MM.1S (cell line): ENCODE results near the gene PPP1R37.

Source experiments
- DNase-seq: peaks from one replicate; pipeline ENCODE4 v3.0.0-alpha.2; 2015
- H2AFZ ChIP-seq: fragments of 300-600 bp; sonication (generic); 2 replicates; pipeline ENCODE4 v1.6.0; 2016; ENCODE audit warnings: antibody characterized with exemption, low read length
- H3F3A ChIP-seq: fragments of 300-600 bp; sonication (generic); 2 replicates; pipeline ENCODE4 v1.6.1; 2016; ENCODE audit warnings: mild to moderate bottlenecking, antibody characterized with exemption, low read length, moderate library complexity, mixed read lengths; ENCODE audit not compliant: insufficient read depth
- H3K27ac ChIP-seq: fragments of 300-600 bp; sonication (generic); 2 replicates; pipeline ENCODE4 v1.5.1; 2016; ENCODE audit warnings: mild to moderate bottlenecking, low read length
- H3K27me3 ChIP-seq: fragments of 300-600 bp; sonication (generic); replicated peaks from 2 replicates; pipeline ENCODE4 v1.6.0; 2016; ENCODE audit warnings: low read length; ENCODE audit not compliant: insufficient read depth
- H3K36me3 ChIP-seq: fragments of 300-600 bp; sonication (generic); replicated peaks from 2 replicates; pipeline ENCODE4 v1.6.1; 2016; ENCODE audit warnings: mild to moderate bottlenecking, low read length, mixed read lengths; ENCODE audit not compliant: insufficient read depth
- H3K4me1 ChIP-seq: fragments of 300-600 bp; sonication (generic); 2 replicates; pipeline ENCODE4 v1.6.1; 2016; ENCODE audit warnings: low read length, mixed read lengths
- H3K4me2 ChIP-seq: fragments of 300-600 bp; sonication (generic); 2 replicates; pipeline ENCODE4 v1.6.0; 2016; ENCODE audit warnings: low read depth, low read length
- H3K4me3 ChIP-seq: fragments of 300-600 bp; sonication (generic); 2 replicates; pipeline ENCODE4 v1.5.1; 2016; ENCODE audit warnings: low read length, mixed read lengths
- H3K79me2 ChIP-seq: fragments of 300-600 bp; sonication (generic); 2 replicates; pipeline ENCODE4 v1.6.1; 2016; ENCODE audit warnings: mixed run types, low read length, mixed read lengths
- H3K9ac ChIP-seq: fragments of 300-600 bp; sonication (generic); 2 replicates; pipeline ENCODE4 v1.6.1; 2016; ENCODE audit warnings: low read length, mixed read lengths
- H3K9me2 ChIP-seq: fragments of 300-600 bp; sonication (generic); replicated peaks from 2 replicates; pipeline ENCODE4 v1.6.1; 2016; ENCODE audit warnings: mild to moderate bottlenecking, low read length, mixed read lengths; ENCODE audit not compliant: insufficient read depth
- H3K9me3 ChIP-seq: fragments of 300-600 bp; sonication (generic); replicated peaks from 2 replicates; pipeline ENCODE4 v1.6.1; 2016; ENCODE audit warnings: mild to moderate bottlenecking, low read length, mixed read lengths; ENCODE audit not compliant: insufficient read depth
- H4K20me1 ChIP-seq: fragments of 300-600 bp; sonication (generic); 2 replicates; pipeline ENCODE4 v1.6.1; 2016; ENCODE audit warnings: mild to moderate bottlenecking, low read length, moderate library complexity, mixed read lengths; ENCODE audit not compliant: insufficient read depth
- EZH2 ChIP-seq: fragments of 300-600 bp; sonication (generic); optimal IDR thresholded peaks from 2 replicates; pipeline ENCODE3; 2017; ENCODE audit warnings: low read depth, mild to moderate bottlenecking, antibody characterized with exemption, low read length, mixed read lengths
- EZH2phosphoT487 ChIP-seq: fragments of 300-600 bp; sonication (generic); IDR thresholded peaks from 2 replicates; pipeline ENCODE4 v1.6.1; 2018; ENCODE audit warnings: antibody characterized with exemption, low read length
- TF ChIP-seq, protein P1 (sequence below): fragments of 300-600 bp; sonication (generic); IDR thresholded peaks from 2 replicates; pipeline ENCODE4 v1.5.1; 2016; ENCODE audit warnings: antibody characterized with exemption, low read length, mixed read lengths

PPP1R37 gene

DNA sequence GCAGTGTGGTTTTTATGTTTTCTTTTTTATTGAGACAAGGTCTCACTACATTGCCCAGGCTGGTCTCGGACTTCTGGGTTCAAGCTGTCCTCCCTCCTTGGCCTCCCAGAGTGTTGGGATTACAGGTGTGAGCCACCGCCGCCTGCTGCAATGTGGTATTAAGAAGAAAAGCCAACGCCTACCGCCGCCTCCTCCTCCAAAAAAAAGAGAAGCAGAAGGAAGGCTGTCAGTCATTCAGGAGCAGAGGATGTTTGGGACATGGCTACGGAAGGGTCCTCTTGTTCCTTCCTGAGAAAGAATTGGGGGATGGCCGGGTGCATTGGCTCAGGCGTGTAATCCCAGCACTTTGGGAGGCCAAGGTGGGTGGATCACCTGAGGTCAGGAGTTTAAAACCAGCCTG is 1.2 kb downstream of the PPP1R37 start:
- Histone ChIP-seq H3K9me3 (no peaks in the 10 kb centered on the region), H3K4me3 (peak overlapping the region; percentile 89), H3K4me1 (peaks cover 10% of the 10 kb centered on the region), H3K9ac (peak overlapping the region; percentile 99), H3K4me2 (peak overlapping the region; percentile 98), H4K20me1 (peaks cover 2% of the 10 kb centered on the region; the same call in 1 of the 2 replicates), H3K79me2 (peaks cover 66% of the 10 kb centered on the region), H3K27me3 (no peaks in the 10 kb centered on the region), H3K9me2 (no peaks in the 10 kb centered on the region), H3K27ac (no peak overlapping the region; the same call in 1 of the 2 replicates), H2AFZ (no peak overlapping the region), H3F3A (peaks cover 26% of the 10 kb centered on the region), H3K36me3 (0 out of 2 replicates have a peak, but pooled peaks cover 3% of the 10 kb centered on the region)
- TF ChIP-seq EZH2 (no peak), EZH2phosphoT487 (no peak)
- TF ChIP-seq, protein P1, sequence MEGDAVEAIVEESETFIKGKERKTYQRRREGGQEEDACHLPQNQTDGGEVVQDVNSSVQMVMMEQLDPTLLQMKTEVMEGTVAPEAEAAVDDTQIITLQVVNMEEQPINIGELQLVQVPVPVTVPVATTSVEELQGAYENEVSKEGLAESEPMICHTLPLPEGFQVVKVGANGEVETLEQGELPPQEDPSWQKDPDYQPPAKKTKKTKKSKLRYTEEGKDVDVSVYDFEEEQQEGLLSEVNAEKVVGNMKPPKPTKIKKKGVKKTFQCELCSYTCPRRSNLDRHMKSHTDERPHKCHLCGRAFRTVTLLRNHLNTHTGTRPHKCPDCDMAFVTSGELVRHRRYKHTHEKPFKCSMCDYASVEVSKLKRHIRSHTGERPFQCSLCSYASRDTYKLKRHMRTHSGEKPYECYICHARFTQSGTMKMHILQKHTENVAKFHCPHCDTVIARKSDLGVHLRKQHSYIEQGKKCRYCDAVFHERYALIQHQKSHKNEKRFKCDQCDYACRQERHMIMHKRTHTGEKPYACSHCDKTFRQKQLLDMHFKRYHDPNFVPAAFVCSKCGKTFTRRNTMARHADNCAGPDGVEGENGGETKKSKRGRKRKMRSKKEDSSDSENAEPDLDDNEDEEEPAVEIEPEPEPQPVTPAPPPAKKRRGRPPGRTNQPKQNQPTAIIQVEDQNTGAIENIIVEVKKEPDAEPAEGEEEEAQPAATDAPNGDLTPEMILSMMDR: no peak
- no peak for DNase-seq

DNA sequence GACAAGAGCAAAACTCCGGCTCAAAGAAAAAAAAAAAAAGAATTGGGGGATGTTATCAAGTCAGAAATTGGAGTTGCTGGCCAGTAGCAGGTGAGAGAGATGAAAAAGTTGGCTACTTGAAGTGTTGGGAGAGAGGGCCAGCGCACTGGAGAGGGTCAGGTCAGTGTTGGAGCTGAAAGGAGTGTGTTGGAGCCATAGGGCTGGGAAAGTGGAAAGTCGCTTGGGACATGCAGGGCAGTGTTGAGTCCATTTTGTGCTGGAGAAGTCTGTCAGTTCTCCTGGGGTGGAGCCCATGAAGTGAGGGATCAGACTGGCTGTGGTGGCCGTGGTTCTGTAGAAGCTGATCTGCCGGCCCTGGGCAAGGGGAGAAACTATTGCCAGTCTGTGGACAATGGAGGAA is 1.7 kb downstream of the PPP1R37 start:
- Histone ChIP-seq H3K27ac (no peak overlapping the region), H2AFZ (no peak overlapping the region), H3K4me3 (peak overlapping the region; percentile 16; the same call in 1 of the 2 replicates), H3K9me2 (no peaks in the 10 kb centered on the region), H3F3A (peaks cover 26% of the 10 kb centered on the region), H3K27me3 (no peaks in the 10 kb centered on the region), H3K9me3 (no peaks in the 10 kb centered on the region), H3K9ac (no peak overlapping the region), H3K36me3 (0 out of 2 replicates have a peak, but pooled peaks cover 3% of the 10 kb centered on the region), H3K4me2 (peak overlapping the region; percentile 98), H3K79me2 (peaks cover 72% of the 10 kb centered on the region), H4K20me1 (peaks cover 7% of the 10 kb centered on the region; the same call in 1 of the 2 replicates), H3K4me1 (peaks cover 10% of the 10 kb centered on the region)
- no peak for DNase-seq
- TF ChIP-seq EZH2phosphoT487: no peak
- TF ChIP-seq, protein P1: no peak

- Histone ChIP-seq H3K79me2 (peaks cover 79% of the 10 kb centered on the region), H3K9me3 (no peaks in the 10 kb centered on the region), H3K27ac (no peak overlapping the region), H3F3A (peaks cover 21% of the 10 kb centered on the region), H3K9me2 (no peaks in the 10 kb centered on the region), H3K4me2 (no peak overlapping the region), H3K4me3 (no peak overlapping the region), H3K27me3 (no peaks in the 10 kb centered on the region), H3K4me1 (peaks cover 10% of the 10 kb centered on the region), H2AFZ (no peak overlapping the region), H4K20me1 (peaks cover 12% of the 10 kb centered on the region; the same call in 1 of the 2 replicates), H3K36me3 (0 out of 2 replicates have a peak, but pooled peaks cover 3% of the 10 kb centered on the region), H3K9ac (no peak overlapping the region)
- TF ChIP-seq, protein P1: no peak
- no peak for TF ChIP-seq EZH2phosphoT487
- TF ChIP-seq EZH2: no peak
- no peak for DNase-seq
Measured at GRCh38 chr19:45095496-45096413, 2.8 kb downstream of the PPP1R37 start.
